Measurements from ENCODE around the gene ANKRD11. TPM values are rescaled to one million over a fixed set of nuclear protein-coding genes. Genes with fewer than 3 reads are reported as not detected.

The ANKRD11 gene
- total and polyA plus RNA-seq, 2 donors (not counting 1 experiment from before 2014, with no cell fraction given), result 41.5 to 71.2 TPM

DNA sequence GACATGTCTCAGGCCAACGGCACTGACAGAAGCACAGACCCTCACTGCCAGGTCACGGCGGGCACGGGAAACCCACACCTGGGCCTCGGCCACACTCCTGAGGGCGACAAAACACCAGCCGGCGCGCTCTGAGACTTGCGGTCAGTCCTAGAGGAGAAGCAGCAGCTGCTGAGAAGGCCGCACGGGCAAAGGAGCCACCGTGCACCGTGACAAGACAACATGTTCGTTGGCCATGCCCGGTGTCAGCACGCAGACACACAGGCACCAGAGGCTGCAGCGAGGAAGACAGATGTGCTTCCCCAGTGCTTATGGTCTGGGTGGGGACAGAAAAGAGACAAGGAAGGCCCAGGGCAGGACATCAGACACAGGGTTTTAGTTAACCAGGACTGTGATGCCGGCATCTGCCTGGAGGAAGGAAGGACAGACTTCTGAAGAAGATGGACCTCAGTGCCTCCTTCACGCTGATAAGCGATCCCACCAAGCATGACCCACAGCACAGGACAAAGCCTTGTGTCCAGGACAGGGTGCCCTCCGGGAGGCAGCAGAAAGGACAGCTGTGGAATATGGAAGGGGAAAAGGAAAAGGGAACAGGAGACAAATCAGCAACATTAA, 84.0 kb downstream of the ANKRD11 start:
- TF ChIP-seq EZH2 (IDR thresholded peaks at IDR 0.05; ENCODE audit: low read length, missing control alignments), result no peak
- TF ChIP-seq, protein P1, sequence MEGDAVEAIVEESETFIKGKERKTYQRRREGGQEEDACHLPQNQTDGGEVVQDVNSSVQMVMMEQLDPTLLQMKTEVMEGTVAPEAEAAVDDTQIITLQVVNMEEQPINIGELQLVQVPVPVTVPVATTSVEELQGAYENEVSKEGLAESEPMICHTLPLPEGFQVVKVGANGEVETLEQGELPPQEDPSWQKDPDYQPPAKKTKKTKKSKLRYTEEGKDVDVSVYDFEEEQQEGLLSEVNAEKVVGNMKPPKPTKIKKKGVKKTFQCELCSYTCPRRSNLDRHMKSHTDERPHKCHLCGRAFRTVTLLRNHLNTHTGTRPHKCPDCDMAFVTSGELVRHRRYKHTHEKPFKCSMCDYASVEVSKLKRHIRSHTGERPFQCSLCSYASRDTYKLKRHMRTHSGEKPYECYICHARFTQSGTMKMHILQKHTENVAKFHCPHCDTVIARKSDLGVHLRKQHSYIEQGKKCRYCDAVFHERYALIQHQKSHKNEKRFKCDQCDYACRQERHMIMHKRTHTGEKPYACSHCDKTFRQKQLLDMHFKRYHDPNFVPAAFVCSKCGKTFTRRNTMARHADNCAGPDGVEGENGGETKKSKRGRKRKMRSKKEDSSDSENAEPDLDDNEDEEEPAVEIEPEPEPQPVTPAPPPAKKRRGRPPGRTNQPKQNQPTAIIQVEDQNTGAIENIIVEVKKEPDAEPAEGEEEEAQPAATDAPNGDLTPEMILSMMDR (conservative IDR thresholded peaks at IDR 0.05 in 1 of 2, IDR thresholded peaks at IDR 0.05 in 1 of 2; ENCODE audit: low read depth in 1 of 2, low read length in 2 of 2), result no peak
- Histone ChIP-seq H3K27me3 (ENCODE audit: control insufficient read depth, insufficient read depth, low read length) (no peaks in the 10 kb centered on the region), H3K4me3 (replicated peaks in 1 of 4; ENCODE audit: control extremely low read depth in 1 of 4, insufficient read depth in 1 of 4, low read depth in 3 of 4, low read length in 4 of 4) (no peak overlapping the region), H3K36me3 (ENCODE audit: control insufficient read depth, insufficient read depth, low read length) (no peaks in the 10 kb centered on the region), H3K27ac (ENCODE audit: insufficient read depth, low read length) (no peak overlapping the region), H4K20me1 (ENCODE audit: control insufficient read depth, extremely low read depth, insufficient read depth, low read length) (no peaks in the 10 kb centered on the region), H3K9me3 (ENCODE audit: control insufficient read depth, insufficient read depth, low read depth, low read length) (no peaks in the 10 kb centered on the region), H3K4me2 (ENCODE audit: extremely low read depth, insufficient read depth, low read length) (no peak overlapping the region), H3K79me2 (ENCODE audit: control insufficient read depth, insufficient read depth, low read length) (peaks cover 97% of the 10 kb centered on the region), H3K9ac (ENCODE audit: insufficient read depth, low read length) (no peak overlapping the region), H2AFZ (ENCODE audit: low read length) (no peak overlapping the region), H3K4me1 (ENCODE audit: control insufficient read depth, extremely low read depth, insufficient read depth, low read length) (peaks cover 13% of the 10 kb centered on the region)
- no peak for DNase-seq (ENCODE audit: low read depth in 2 of 2)

DNA sequence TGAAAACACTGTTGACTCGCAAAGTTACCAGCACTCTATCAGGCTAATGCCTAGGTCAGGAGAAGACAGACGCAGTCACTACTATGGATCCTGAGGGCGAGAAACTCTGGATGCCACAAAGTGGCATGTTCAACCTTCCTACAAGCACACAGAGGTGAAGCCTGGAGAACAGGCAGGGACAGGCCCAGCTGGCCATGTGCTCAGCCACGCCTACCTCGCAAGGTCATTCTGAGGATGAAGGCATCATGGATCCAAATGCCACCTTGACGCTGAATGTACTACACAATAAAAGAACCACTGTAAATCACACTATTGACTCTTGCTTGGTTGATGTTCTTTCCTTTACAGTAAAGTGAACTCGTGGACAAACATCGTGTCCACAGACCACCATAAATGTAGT, 85.8 kb downstream of the ANKRD11 start:
- Histone ChIP-seq H3K27me3 (ENCODE audit: control insufficient read depth, insufficient read depth, low read length) (no peaks in the 10 kb centered on the region), H3K9ac (ENCODE audit: insufficient read depth, low read length) (no peak overlapping the region), H3K4me2 (ENCODE audit: extremely low read depth, insufficient read depth, low read length) (no peak overlapping the region), H3K79me2 (ENCODE audit: control insufficient read depth, insufficient read depth, low read length) (peaks cover 90% of the 10 kb centered on the region), H3K9me3 (ENCODE audit: control insufficient read depth, insufficient read depth, low read depth, low read length) (no peaks in the 10 kb centered on the region), H3K27ac (ENCODE audit: insufficient read depth, low read length) (no peak overlapping the region), H2AFZ (ENCODE audit: low read length) (no peak overlapping the region), H4K20me1 (ENCODE audit: control insufficient read depth, extremely low read depth, insufficient read depth, low read length) (no peaks in the 10 kb centered on the region), H3K36me3 (ENCODE audit: control insufficient read depth, insufficient read depth, low read length) (no peaks in the 10 kb centered on the region), H3K4me3 (replicated peaks in 1 of 4; ENCODE audit: control extremely low read depth in 1 of 4, insufficient read depth in 1 of 4, low read depth in 3 of 4, low read length in 4 of 4) (no peak overlapping the region), H3K4me1 (ENCODE audit: control insufficient read depth, extremely low read depth, insufficient read depth, low read length) (peaks cover 2% of the 10 kb centered on the region)
- DNase-seq (ENCODE audit: low read depth in 2 of 2), result no peak
- TF ChIP-seq, protein P1 (conservative IDR thresholded peaks at IDR 0.05 in 1 of 2, IDR thresholded peaks at IDR 0.05 in 1 of 2; ENCODE audit: low read depth in 1 of 2, low read length in 2 of 2), result no peak
- no peak for TF ChIP-seq EZH2 (IDR thresholded peaks at IDR 0.05; ENCODE audit: low read length, missing control alignments)

DNA sequence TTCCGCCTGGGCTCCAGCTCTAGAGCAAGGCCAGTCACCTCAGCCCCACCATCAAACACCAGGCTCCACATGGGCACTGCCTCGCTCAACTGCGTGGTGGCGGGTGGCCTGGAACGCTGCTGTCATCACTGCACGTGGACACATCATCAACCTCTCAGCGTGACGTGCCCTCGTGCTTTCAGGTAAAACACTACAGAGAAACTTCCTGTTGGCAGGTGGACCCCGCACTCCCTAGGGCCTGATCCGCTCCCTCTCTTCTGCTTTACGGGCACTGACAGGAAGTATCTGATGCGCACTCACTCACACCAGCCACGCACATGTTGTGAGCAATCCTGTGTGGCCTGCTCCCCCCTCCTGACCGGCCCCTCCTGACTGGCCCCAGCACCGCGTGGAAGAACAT, 87.4 kb downstream of the ANKRD11 start:
- H3K27me3 ChIP-seq (ENCODE audit: control insufficient read depth, insufficient read depth, low read length), result no peaks in the 10 kb centered on the region
- no peak overlapping the region for H3K9ac ChIP-seq (ENCODE audit: insufficient read depth, low read length)
- no peaks in the 10 kb centered on the region for H4K20me1 ChIP-seq (ENCODE audit: control insufficient read depth, extremely low read depth, insufficient read depth, low read length)
- no peaks in the 10 kb centered on the region for H3K9me3 ChIP-seq (ENCODE audit: control insufficient read depth, insufficient read depth, low read depth, low read length)
- H3K4me3 ChIP-seq (replicated peaks in 1 of 4; ENCODE audit: control extremely low read depth in 1 of 4, insufficient read depth in 1 of 4, low read depth in 3 of 4, low read length in 4 of 4), result no peak overlapping the region
- no peak for DNase-seq (ENCODE audit: low read depth in 2 of 2)
- peaks cover 89% of the 10 kb centered on the region for H3K79me2 ChIP-seq (ENCODE audit: control insufficient read depth, insufficient read depth, low read length)
- H2AFZ ChIP-seq (ENCODE audit: low read length), result no peak overlapping the region
- TF ChIP-seq, protein P1 (conservative IDR thresholded peaks at IDR 0.05 in 1 of 2, IDR thresholded peaks at IDR 0.05 in 1 of 2; ENCODE audit: low read depth in 1 of 2, low read length in 2 of 2), result no peak
- no peak for TF ChIP-seq EZH2 (IDR thresholded peaks at IDR 0.05; ENCODE audit: low read length, missing control alignments)
- no peaks in the 10 kb centered on the region for H3K4me1 ChIP-seq (ENCODE audit: control insufficient read depth, extremely low read depth, insufficient read depth, low read length)
- no peak overlapping the region for H3K27ac ChIP-seq (ENCODE audit: insufficient read depth, low read length)
- no peak overlapping the region for H3K4me2 ChIP-seq (ENCODE audit: extremely low read depth, insufficient read depth, low read length)
- H3K36me3 ChIP-seq (ENCODE audit: control insufficient read depth, insufficient read depth, low read length), result no peaks in the 10 kb centered on the region
